GM21737 (cell line): ENCODE measurements around the gene TNXB.

Experiments
- ATAC-seq: cut with Tn5 transposase; IDR thresholded peaks from one replicate; pipeline ENCODE4 v1.9.1; 2021; ENCODE audit warnings: mild to moderate bottlenecking, moderate library complexity; ENCODE audit not compliant: unreplicated experiment

TNXB gene

DNA sequence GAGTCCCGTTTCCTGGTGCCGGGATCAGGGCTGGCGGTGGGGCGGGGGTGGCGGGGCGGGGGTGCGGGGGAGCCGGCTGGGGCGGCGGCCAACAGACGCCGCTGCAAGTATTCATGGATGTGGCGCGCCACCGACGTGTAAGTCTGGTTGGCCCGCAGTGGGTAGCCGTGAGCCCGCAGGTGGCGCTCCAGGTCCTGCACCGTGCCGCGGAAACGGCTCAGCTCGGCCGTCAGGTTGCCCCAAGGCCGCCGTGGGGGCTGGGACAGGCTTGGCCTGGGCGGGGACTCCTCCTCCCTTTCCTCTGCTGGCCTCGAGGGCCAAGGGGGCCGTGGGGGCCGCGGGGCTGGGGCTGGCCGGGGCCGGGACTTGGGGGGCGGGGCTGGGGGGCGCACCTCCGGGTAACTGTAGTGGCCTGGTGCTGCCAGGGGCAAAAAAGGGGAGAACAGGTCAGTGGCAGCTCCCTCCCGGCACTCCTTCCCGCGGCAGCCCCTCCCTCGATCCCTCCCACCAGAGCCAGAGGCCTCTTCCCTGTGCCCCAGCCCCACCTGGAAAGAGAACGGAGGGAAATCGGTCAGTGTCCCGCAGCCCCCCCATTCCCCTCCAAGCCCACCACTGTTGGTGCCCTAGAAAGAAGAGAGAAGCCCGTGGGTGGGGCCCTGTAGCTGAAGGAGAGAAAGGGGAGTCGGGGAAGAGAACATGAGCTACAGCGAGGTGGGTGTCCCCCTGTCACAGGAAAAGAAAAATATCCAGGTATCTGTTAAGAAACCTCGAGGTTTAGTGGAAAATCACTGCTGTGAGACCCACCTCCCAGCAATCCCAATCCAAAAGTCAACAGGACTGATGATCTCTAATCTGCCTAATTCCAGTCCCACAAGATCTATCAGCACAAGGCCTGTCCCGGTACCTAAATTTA, 21.3 kb downstream of the TNXB start:
- ATAC-seq, result no peak

GRCh38 chr6:32086661-32087573, 22.2 kb downstream of the TNXB start:
- ATAC-seq, result no peak

GRCh38 chr6:32085759-32086459, 23.2 kb downstream of the TNXB start:
- ATAC-seq, result no peak

GRCh38 chr6:32084780-32085179, 24.4 kb downstream of the TNXB start:
- ATAC-seq, result no peak

DNA sequence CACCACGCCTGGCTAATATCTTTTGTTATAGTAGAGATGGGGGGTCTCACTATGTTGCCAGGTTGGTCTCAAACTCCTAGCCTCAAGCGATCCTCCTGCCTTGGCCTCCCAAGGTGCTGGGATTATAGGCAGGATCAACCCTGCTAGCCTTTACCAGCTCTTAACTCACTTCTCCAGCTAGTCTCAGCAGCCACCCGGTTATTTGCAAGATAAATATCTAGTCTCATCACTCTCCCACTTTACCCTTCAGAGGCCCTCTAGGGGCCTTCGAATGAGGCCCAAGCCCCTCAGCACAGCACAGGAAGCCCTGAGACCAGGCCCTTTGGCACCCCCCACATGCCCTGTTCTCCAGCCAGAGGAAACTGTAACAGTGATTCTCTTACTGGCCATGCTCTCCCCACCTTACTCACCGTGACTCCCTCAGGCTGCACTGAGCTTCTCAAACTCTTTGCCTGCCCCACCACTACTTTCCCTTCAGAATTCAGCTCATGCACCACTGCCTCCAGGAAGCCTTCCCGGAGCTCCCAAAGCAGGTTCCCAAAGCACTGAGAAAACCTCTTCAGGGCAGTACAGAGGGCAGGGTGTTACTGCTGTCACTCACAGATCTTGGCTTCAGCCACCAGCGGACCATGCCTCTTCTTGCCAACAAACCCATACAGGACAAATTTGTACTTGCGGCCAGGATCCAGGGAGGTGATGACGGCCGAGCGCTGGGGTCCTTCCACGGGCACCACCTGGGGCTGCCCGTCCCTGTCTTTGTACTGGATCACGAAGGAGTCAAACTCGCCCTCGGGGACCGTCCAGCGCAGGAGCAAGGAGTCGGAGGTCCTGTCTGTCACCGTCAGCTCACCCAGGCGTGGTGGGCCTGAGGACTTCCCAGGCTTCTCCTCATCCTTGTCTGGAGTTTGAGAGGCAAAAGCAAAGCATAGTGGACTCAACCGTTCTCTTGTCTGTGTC, 25.0 kb downstream of the TNXB start:
- no peak for ATAC-seq

DNA sequence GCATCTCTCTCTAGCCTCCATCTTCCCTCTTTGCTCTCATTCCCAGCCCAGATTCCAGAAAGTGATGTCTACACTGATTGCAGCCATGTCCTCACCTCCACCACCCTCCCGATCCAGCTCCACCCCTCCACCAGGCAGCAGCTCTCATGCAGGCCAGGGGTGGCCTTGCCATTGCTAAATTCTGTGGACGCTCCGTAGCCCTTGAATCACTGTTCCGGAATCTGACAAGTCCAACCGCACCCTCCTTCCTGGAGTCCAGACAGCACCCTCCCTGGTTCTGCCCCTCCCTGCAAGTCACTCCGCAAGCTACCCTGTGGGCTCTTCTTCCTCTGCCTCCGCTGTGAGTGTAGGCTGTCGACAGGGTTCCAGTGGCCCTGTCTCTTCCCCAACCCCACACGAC, 26.2 kb downstream of the TNXB start:
- ATAC-seq, result no peak

DNA sequence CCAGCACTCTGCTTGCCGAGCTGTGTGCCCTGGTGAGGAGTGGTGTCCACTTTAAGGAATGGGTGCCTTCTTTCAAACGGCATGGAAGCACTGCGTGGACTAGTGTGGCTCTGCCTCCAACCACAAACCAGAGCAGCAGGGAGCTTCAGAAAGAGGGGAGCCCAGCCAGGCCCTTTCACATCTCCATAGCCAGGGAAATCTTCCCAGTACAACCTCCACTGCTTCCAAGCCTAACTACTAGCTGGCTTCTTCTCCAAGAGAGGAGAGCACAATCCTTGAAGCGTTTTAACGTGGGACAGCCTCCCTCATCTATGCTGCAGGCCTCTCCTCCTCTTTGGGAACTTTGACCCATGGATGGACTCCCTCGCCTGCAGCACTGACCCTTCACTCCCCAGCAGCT, 26.7 kb downstream of the TNXB start:
- ATAC-seq, result no peak

GRCh38 chr6:32081168-32081990, 27.8 kb downstream of the TNXB start:
- no peak for ATAC-seq

DNA sequence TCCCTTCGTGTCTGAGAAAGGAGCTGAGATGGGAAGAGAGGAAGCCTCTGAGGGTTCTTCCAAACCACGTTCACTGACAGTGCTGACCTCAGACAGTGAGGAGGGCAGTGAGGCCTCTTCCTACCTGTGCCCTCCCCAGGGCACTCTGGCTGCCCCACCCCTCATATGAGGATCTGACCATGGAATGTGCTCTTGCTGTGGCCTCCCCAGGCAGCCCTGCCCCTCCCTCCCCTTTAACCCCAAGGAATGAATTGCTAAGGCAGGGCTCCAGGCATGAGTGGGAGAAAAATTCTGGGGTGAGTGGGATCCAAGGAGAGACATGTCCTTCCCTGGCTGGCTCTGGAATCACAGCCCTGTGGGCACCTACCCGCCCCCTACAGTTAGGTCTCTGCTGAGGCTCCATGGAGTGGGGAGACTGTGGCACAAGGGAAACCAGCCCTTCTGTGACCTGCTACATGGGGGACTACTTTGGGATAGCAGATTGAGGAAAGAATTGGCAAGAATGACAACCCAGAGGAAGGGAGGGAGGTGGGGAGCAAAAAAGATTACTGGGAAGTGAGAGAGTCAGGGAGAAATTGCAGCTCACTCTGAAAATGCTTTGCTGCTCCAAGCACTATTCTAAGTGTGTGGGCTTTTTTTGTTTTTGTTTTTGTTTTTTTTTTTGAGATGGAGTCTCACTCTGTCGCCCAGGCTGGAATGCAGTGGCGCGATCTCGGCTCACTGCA, 29.4 kb downstream of the TNXB start:
- no peak for ATAC-seq

GRCh38 chr6:32076321-32076809, 32.8 kb downstream of the TNXB start:
- ATAC-seq, result no peak

DNA sequence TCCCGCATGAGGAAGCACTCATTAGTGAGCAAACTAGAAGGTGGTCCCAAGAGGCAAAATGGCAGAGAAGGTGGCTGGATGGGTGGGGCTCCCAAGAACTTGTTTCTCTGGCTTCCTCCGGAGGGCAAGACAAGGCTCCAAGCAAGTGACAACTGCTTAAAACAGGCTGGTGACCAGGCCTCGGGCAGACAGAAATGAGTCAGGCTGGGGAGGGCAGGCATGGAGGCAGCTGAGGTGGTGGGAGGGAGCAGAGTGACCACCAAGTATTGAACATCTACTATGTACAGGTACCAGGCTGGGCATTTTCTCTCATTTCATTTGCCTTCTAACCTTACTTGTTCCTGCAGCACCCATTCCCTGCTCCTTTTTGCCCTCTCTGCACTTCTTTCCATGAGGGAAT, 33.4 kb downstream of the TNXB start:
- no peak for ATAC-seq

- ATAC-seq, result no peak
Observed at GRCh38 chr6:32074996-32075532, 34.1 kb downstream of the TNXB start.

DNA sequence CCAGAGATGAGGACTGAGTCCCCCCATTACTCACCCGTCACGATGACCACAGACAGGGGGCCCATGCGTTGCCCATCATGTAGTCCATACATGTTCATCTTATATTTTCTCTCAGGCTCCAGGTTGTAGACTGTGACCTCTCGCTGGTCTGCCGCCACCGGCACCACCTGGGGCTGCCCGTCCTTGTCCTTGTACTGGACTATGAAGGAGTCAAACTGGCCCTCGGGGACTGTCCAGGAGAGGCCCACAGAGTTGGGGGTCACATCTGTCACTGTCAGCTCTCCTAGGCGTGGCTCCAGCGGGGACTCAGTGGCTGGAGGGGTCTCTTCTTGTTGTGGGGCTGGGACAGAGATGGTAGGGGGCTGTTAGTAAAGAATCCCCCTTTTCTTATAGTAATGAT, 35.5 kb downstream of the TNXB start:
- ATAC-seq, result no peak

DNA sequence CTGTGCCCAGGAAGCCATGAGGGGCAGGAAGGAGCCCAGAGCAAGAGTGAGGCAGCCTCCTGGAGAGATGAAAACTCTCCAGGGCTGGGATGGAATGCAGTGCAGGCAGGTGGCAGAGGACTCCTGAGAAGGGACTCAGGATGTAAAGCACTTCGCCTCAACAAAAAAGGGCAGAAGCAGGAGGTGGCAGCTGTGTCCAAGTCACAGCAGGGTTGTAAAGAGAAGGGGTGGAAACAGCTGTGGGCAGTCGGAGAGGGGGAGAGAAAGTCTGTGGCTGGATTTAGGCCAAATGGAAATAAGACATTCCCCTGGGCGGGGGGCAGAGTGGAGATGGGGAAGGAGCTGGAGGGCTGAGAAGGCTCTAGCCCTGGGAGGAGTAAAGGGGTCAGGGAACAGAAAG, 36.0 kb downstream of the TNXB start:
- ATAC-seq, result no peak

- no peak for ATAC-seq
Observed at GRCh38 chr6:32070814-32071543, 38.2 kb downstream of the TNXB start.

DNA sequence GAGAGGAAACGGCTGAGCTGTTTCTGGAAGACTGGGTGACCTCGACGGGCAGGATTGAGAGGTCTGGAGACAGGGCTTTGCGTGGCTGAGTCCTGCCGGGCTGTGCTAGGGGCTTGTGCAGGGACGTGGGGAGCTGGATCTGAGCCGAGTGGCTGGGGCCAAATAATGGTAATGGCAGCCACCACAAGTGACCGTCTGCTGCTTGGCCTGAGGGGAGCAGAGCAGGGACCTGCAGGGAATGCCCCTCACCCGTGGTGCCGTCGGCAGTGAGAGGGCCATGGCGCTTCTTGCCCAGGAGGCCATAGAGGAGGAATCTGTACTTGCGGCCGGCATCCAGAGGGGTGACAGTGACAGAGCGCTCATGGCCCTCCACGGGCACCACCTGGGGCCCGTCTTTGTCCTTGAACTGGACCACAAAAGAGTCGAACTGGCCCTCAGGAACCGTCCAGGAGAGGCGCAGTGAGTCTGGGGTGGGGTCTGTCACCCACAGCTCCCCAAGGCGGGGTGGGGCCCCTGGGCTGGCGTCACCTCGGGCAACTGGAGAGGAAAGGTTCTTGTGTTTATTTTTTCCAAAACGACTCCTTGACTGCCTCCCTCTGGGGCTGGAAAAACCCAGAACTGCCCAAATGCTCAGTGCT, 39.1 kb downstream of the TNXB start:
- no peak for ATAC-seq

DNA sequence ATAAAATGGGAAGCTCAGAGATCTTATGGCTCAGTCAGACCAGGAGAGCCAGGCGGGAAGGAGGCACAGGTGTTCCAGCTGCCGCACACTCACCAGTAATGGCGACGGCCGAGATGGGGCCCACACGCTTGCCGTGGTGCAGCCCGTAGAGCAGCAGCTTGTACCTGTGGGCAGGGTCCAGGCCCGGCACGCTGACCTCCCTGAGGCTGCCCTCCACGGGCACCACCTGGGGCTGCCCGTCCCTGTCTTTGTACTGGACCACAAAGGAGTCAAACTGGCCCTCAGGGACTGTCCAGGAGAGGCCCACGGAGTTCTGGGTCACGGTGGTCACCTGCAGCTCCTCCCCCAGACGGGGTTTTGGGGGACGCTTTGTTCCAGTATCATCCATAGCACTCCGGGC, 39.7 kb downstream of the TNXB start:
- ATAC-seq, result no peak
